NCI-H2227 treated with DMSO at 0.1 percent for 48 hours (cell line): ENCODE results near the gene MANSC4.

Source experiments
- DNase-seq: peaks from one replicate; lab custom pipeline; 2025; lab: John Stamatoyannopoulos, UW

Gene MANSC4

GRCh38 chr12:27779920-27780611, at the start of gene MANSC4, which contains the start of gene KLHL42:
Gene MANSC4 (minus strand): TSS chr12:27780236. CDS start chr12:27771276, 8,960 bp downstream.
Gene KLHL42 (plus strand): TSS chr12:27780233. CDS start chr12:27780331, 98 bp downstream.
- peak; percentile 28 for DNase-seq

- no peak for DNase-seq
Measured at GRCh38 chr12:27828196-27828595, 48.2 kb upstream of the MANSC4 start.

GRCh38 chr12:27826076-27826475, 46.0 kb upstream of the MANSC4 start:
- no peak for DNase-seq

GRCh38 chr12:27824126-27824842, 44.2 kb upstream of the MANSC4 start:
- DNase-seq: no peak

- no peak for DNase-seq
Measured at GRCh38 chr12:27823038-27823437, 43.0 kb upstream of the MANSC4 start.

- DNase-seq: no peak
Measured at GRCh38 chr12:27822076-27822712, 42.2 kb upstream of the MANSC4 start.

GRCh38 chr12:27821259-27821973, 41.4 kb upstream of the MANSC4 start:
- DNase-seq: no peak

- no peak for DNase-seq
Measured at GRCh38 chr12:27820564-27820963, 40.5 kb upstream of the MANSC4 start.

- no peak for DNase-seq
Measured at GRCh38 chr12:27818401-27818918, 38.4 kb upstream of the MANSC4 start.

- no peak for DNase-seq
Measured at GRCh38 chr12:27817766-27818165, 37.7 kb upstream of the MANSC4 start.

GRCh38 chr12:27814851-27815591, 35.0 kb upstream of the MANSC4 start:
- DNase-seq: no peak

GRCh38 chr12:27814411-27814810, 34.4 kb upstream of the MANSC4 start:
- no peak for DNase-seq

GRCh38 chr12:27812502-27812901, 32.5 kb upstream of the MANSC4 start:
- no peak for DNase-seq

GRCh38 chr12:27810756-27811155, 30.7 kb upstream of the MANSC4 start:
- DNase-seq: no peak

GRCh38 chr12:27808841-27809240, 28.8 kb upstream of the MANSC4 start:
- DNase-seq: no peak

GRCh38 chr12:27807063-27807703, 27.1 kb upstream of the MANSC4 start:
- DNase-seq: no peak

- DNase-seq: no peak
Measured at GRCh38 chr12:27806259-27806658, 26.2 kb upstream of the MANSC4 start.

GRCh38 chr12:27805238-27805637, 25.2 kb upstream of the MANSC4 start:
- DNase-seq: no peak

- DNase-seq: no peak
Measured at GRCh38 chr12:27802936-27803335, 22.9 kb upstream of the MANSC4 start.

GRCh38 chr12:27802511-27802910, 22.5 kb upstream of the MANSC4 start:
- no peak for DNase-seq

GRCh38 chr12:27801630-27802029, 21.6 kb upstream of the MANSC4 start:
- no peak for DNase-seq
